Right lobe of liver (tissue), 4 donors: ENCODE measurements around the gene LBHD1.

Source experiments
- POLR2A ChIP-seq: fragments of 450-650 bp; IDR thresholded peaks from one replicate; pipeline ENCODE4 v1.6.1; 2017; ENCODE audit warnings: antibody characterized with exemption, mild to moderate bottlenecking
- TF ChIP-seq, protein P1 (sequence below), 4 donors: fragments of 200-600 bp in 3 of 4; fragments of 450-650 bp in 1 of 4; IDR thresholded peaks; one replicate each; pipeline versions ENCODE4 v1.5.1 to v1.8.0; 2016 to 2022; ENCODE audit warnings: antibody characterized with exemption in 4 of 4, mild to moderate bottlenecking in 2 of 4
- donor health status: DM: no; HTN: no; CAD: no.
- donor health status: DM: no; HTN: no; CAD: no.
- donor health status: DM: no; HTN: yes; CAD: no.

DNA sequence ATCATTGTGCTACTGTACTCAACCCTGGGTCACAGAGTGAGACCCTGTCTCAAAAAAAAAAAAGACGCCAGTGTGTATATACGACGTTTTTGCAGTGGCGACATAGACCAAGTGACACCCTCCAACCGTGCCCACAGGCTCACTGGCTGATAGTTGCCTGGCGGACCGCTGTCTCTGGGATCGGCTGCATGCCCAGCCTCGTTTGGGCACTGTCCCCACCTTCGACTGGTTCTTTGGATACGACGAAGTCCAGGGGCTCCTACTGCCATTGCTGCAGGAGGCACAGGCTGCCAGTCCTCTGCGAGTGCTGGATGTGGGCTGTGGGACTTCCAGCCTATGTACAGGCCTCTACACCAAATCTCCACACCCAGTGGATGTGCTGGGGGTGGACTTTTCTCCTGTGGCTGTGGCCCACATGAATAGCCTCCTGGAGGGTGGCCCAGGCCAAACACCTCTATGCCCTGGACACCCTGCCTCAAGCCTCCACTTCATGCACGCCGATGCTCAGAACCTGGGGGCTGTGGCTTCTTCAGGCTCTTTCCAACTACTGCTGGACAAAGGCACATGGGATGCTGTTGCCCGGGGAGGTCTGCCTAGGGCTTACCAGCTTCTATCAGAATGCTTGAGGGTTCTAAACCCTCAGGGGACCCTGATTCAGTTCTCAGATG is 5.7 kb downstream of the LBHD1 start:
- TF ChIP-seq, protein P1, sequence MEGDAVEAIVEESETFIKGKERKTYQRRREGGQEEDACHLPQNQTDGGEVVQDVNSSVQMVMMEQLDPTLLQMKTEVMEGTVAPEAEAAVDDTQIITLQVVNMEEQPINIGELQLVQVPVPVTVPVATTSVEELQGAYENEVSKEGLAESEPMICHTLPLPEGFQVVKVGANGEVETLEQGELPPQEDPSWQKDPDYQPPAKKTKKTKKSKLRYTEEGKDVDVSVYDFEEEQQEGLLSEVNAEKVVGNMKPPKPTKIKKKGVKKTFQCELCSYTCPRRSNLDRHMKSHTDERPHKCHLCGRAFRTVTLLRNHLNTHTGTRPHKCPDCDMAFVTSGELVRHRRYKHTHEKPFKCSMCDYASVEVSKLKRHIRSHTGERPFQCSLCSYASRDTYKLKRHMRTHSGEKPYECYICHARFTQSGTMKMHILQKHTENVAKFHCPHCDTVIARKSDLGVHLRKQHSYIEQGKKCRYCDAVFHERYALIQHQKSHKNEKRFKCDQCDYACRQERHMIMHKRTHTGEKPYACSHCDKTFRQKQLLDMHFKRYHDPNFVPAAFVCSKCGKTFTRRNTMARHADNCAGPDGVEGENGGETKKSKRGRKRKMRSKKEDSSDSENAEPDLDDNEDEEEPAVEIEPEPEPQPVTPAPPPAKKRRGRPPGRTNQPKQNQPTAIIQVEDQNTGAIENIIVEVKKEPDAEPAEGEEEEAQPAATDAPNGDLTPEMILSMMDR (IDR thresholded peaks at IDR 0.05) = no peak
- no peak for TF ChIP-seq POLR2A
